Lower leg skin (tissue), 4 donors: ENCODE results near the gene NOS3. TPM values are rescaled to one million over a fixed set of nuclear protein-coding genes. Genes with fewer than 3 reads are reported as not detected.
A peak's percentile ranks its signal among the peaks of the same experiment; 100 is the strongest.

Experiments
- DNase-seq, 2 donors: peaks; one replicate each; pipeline ENCODE4 v3.0.0-alpha.2; 2019; ENCODE audit warnings: low spot score in 2 of 2
- H3K4me3 ChIP-seq: fragments of 200-600 bp; sonication (generic); 2 replicates; pipeline ENCODE4 v1.5.1; 2017; ENCODE audit warnings: mild to moderate bottlenecking, low read depth; ENCODE audit not compliant: poor library complexity, severe bottlenecking
- POLR2A ChIP-seq, 2 donors: fragments of 450-650 bp; IDR thresholded peaks; one replicate each; pipeline ENCODE4 v1.6.1; 2016 to 2017; ENCODE audit warnings: antibody characterized with exemption in 2 of 2, mild to moderate bottlenecking in 1 of 2, moderate library complexity in 1 of 2
- WGBS, 2 donors: methylation state at CpG; one replicate each; pipeline ENCODE4 v1.1.5; 2018; 5-methylcytosine and 5-hydroxymethylcytosine counted together
- intact Hi-C: fragments of 100-400 bp; cut with DNase I; formaldehyde crosslinking; loops from one replicate; pipeline ENCODE4 v1.15.0; 2023; ENCODE audit warnings: low total_unique reads
- total RNA-seq, 4 donors: library from RNA; depleted of rRNA; stranded (reverse); fragments of >200 nt; gene quantifications; one replicate each; pipeline ENCODE4 v1.1.0, GENCODE V29; 2016
- TF ChIP-seq, protein P1 (sequence below), 3 donors: fragments of 450-650 bp; IDR thresholded peaks; one replicate each; pipeline ENCODE4 v1.5.1; 2016; ENCODE audit warnings: antibody characterized with exemption in 3 of 3, mild to moderate bottlenecking in 3 of 3, moderate library complexity in 2 of 3

Gene NOS3
- total RNA-seq, 4 donors from 2014 or later, result 4.0 to 8.9 (median 5.8) TPM

DNA sequence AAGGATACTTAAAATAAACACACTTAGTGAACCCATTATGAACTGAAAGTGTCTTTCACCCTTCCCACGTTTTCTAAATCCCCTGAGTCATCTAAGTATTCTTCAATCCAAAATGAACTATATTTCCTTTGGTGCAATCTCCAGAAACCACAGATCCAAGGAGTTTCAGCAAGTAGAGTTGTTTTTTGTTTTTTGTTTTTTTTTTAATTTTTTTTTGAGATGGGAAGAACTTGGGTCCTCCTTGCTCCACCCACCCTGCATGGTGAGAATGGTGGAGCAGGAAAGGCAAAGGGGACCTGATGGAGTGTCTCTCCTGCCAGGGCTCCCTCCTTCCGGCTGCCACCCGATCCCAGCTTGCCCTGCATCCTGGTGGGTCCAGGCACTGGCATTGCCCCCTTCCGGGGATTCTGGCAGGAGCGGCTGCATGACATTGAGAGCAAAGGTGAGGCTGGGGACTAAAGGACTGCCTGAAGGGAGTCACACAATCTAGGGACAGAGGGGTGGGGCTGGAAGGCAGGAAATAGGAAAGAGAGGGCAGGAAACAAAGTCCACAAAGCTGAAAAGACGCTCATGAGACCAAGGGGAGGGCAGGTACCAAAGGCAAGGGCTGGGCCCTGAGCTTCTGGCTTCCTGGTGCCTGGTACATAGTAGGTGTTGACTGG lies 21.3 kb downstream of the NOS3 start:
- TF ChIP-seq, protein P1, sequence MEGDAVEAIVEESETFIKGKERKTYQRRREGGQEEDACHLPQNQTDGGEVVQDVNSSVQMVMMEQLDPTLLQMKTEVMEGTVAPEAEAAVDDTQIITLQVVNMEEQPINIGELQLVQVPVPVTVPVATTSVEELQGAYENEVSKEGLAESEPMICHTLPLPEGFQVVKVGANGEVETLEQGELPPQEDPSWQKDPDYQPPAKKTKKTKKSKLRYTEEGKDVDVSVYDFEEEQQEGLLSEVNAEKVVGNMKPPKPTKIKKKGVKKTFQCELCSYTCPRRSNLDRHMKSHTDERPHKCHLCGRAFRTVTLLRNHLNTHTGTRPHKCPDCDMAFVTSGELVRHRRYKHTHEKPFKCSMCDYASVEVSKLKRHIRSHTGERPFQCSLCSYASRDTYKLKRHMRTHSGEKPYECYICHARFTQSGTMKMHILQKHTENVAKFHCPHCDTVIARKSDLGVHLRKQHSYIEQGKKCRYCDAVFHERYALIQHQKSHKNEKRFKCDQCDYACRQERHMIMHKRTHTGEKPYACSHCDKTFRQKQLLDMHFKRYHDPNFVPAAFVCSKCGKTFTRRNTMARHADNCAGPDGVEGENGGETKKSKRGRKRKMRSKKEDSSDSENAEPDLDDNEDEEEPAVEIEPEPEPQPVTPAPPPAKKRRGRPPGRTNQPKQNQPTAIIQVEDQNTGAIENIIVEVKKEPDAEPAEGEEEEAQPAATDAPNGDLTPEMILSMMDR (IDR thresholded peaks at IDR 0.05), result no peak
- no peak for TF ChIP-seq POLR2A (IDR thresholded peaks at IDR 0.05)
- H3K4me3 ChIP-seq, result no peak overlapping the region
- DNase-seq, result no peak
- WGBS, 2 donors, result 73 to 79% methylated on average over 6 of the region's 6 CpGs
- intact Hi-C loops, result no loop called here

DNA sequence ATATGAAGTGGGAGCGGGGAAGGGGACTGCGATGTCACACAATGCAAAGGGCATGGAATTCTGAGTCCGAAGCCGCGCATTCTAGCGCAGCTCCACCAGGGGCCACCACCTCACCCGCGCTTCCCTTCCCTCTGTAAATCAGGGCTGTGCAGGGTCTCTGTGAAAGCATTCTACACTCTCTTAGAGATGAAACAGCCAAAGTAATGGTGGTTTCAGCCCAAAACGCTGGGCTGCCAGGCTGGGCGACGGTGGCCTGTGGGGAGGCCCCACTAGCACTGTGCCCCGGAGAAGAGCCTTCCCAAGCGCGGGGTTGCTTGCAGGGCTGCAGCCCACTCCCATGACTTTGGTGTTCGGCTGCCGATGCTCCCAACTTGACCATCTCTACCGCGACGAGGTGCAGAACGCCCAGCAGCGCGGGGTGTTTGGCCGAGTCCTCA lies 22.1 kb downstream of the NOS3 start:
- TF ChIP-seq, protein P1 (IDR thresholded peaks at IDR 0.05), result no peak
- no peak for TF ChIP-seq POLR2A (IDR thresholded peaks at IDR 0.05)
- no peak for DNase-seq
- intact Hi-C loops, result no loop called here
- no peak overlapping the region for H3K4me3 ChIP-seq
- 26 to 47% methylated on average over 22 to 23 of the region's 23 CpGs for WGBS, 2 donors

DNA sequence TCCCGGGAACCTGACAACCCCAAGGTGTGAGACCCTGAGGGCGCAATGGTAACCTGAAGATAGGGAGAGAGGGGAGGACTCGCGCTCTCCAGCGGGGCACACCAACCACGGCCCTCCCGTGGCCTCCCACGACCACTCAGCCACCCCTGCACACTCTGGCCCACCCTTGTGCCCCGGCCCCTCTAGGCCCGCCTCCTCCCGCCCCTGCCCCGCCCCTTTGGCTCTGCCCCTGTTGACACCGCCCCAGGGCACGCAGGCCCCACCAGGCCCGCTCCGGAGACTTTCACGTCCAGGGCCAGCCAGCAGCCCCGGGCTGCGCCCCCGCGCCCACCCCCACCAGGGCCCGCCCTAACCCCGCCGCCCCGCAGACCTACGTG lies 22.5 kb downstream of the NOS3 start:
- TF ChIP-seq POLR2A (IDR thresholded peaks at IDR 0.05), result no peak
- TF ChIP-seq, protein P1 (IDR thresholded peaks at IDR 0.05), result no peak
- 14 to 40% methylated on average over 1 to 8 of the region's 26 CpGs for WGBS, 2 donors
- DNase-seq, result no peak
- no peak overlapping the region for H3K4me3 ChIP-seq
- intact Hi-C loops, result no loop called here

DNA sequence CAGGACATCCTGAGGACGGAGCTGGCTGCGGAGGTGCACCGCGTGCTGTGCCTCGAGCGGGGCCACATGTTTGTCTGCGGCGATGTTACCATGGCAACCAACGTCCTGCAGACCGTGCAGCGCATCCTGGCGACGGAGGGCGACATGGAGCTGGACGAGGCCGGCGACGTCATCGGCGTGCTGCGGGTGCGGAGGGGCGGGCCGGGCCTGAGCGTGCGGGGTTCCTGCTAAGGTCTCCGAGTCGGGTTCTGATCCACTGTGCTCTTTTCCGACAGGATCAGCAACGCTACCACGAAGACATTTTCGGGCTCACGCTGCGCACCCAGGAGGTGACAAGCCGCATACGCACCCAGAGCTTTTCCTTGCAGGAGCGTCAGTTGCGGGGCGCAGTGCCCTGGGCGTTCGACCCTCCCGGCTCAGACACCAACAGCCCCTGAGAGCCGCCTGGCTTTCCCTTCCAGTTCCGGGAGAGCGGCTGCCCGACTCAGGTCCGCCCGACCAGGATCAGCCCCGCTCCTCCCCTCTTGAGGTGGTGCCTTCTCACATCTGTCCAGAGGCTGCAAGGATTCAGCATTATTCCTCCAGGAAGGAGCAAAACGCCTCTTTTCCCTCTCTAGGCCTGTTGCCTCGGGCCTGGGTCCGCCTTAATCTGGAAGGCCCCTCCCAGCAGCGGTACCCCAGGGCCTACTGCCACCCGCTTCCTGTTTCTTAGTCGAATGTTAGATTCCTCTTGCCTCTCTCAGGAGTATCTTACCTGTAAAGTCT lies 23.1 kb downstream of the NOS3 start:
- TF ChIP-seq POLR2A (IDR thresholded peaks at IDR 0.05), result no peak
- WGBS, 2 donors, result 17 to 19% methylated on average over 25 to 51 of the region's 55 CpGs
- DNase-seq, result peak in 1 of 2 donors; percentile 93
- intact Hi-C loops, result no loop called here
- H3K4me3 ChIP-seq, result no peak overlapping the region

DNA sequence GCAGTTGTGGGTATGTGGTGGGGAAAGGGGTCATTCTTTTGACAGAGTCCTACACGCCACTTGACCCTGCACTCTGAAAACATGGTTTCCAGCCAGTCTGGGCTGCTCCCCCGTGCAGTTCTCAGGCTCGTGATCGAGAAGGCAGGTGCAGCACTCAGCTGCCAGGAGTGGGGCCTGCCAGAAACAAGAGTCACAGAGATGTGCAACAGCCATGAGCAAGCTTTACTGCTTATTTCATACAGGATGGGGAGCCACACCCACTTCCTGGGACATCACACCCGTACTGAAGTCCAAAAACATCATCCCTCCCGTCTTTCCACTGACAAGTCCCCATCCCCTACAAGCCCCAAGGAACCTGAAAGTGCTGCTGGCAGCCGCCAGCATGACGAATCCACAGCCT lies 24.1 kb downstream of the NOS3 start:
- no peak for DNase-seq
- WGBS, 2 donors, result 65 to 70% methylated on average over 8 of the region's 8 CpGs
- no peak overlapping the region for H3K4me3 ChIP-seq
- no peak for TF ChIP-seq POLR2A (IDR thresholded peaks at IDR 0.05)
- TF ChIP-seq, protein P1 (IDR thresholded peaks at IDR 0.05), result no peak
- intact Hi-C loops, result no loop called here

DNA sequence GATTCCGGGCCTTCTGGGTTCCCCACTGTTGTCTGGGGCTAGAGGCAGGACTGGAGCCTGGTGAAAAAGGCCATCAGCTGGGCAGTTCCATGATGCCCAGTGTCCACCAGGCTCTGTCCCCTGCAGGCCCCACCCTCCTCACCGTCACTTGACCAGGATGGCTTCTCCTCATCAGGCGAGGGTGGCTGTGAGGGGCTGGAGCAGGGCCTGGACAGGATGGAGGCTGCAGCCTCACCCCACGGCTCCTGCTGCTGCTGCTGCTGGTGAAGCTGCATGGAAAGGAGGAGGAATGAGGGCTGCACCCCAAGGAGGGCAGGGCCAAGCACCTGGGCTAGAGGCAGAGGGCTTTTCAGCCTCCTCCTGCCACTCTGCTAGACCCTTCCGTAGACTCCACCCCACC lies 25.1 kb downstream of the NOS3 start:
- TF ChIP-seq, protein P1 (IDR thresholded peaks at IDR 0.05), result no peak
- TF ChIP-seq POLR2A (IDR thresholded peaks at IDR 0.05), result no peak
- no peak for DNase-seq
- WGBS, 2 donors, result 86 to 88% methylated on average over 5 of the region's 5 CpGs
- intact Hi-C loops, result no loop called here
- no peak overlapping the region for H3K4me3 ChIP-seq
